OCI-LY1 (cell line): Measurements from ENCODE around the gene LZTR1.

Source experiments
- CTCF ChIP-seq: fragments of 200-600 bp; sonication (generic), shearing (Covaris generic); IDR thresholded peaks from 2 replicates; pipeline ENCODE4 v1.5.1; 2017; ENCODE audit warnings: mild to moderate bottlenecking, antibody characterized with exemption, low read length, moderate library complexity, mixed read lengths
- EZH2 ChIP-seq: fragments of 200-600 bp; sonication (generic), shearing (Covaris generic); IDR thresholded peaks from 2 replicates; pipeline ENCODE4 v1.8.0; 2017; ENCODE audit warnings: borderline replicate concordance, mixed run types, mild to moderate bottlenecking, antibody characterized with exemption, low read length, moderate library complexity, mixed read lengths

- TF ChIP-seq CTCF (no peak), EZH2 (no peak)
Measured at GRCh38 chr22:21031545-21032036, 49.5 kb downstream of the LZTR1 start.
